OCI-LY1 (cell line): ENCODE data around the gene TRIOBP.

ENCODE experiments used
- CTCF ChIP-seq: fragments of 200-600 bp; sonication (generic), shearing (Covaris generic); IDR thresholded peaks from 2 replicates; pipeline ENCODE4 v1.5.1; 2017; ENCODE audit warnings: mild to moderate bottlenecking, antibody characterized with exemption, low read length, moderate library complexity, mixed read lengths
- EZH2 ChIP-seq: fragments of 200-600 bp; sonication (generic), shearing (Covaris generic); IDR thresholded peaks from 2 replicates; pipeline ENCODE4 v1.8.0; 2017; ENCODE audit warnings: borderline replicate concordance, mixed run types, mild to moderate bottlenecking, antibody characterized with exemption, low read length, moderate library complexity, mixed read lengths

GRCh38 chr22:37769056-37769455 is 72.2 kb downstream of the TRIOBP start:
- TF ChIP-seq CTCF (no peak), EZH2 (no peak)
